ENCODE results near the gene POMGNT2.

The POMGNT2 gene

DNA sequence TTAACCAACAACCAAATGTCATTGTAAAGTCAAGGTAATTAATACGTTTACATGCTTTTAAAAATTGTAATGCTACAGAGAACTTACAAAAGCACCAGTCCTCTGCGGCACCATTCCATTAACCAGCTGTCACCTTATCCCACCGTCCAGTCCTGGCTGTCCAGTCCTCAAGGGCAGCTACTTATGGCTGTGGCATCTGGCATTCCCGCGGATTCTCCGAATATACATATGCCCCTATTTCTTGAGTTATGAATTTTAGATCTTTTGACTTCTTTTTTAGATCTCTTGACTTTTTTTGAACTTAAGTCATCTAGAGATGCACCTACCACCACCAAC, 382 bp upstream of the POMGNT2 start:
- peak overlapping the region; percentile 61 to 90 (median 84) for H3K4me2 ChIP-seq
- no peaks in the 10 kb centered on the region for H3K9me3 ChIP-seq (replicated peaks in 1 of 11)
- H4K20me1 ChIP-seq: peaks cover 0 to 33% (median 0%) of the 10 kb centered on the region in 11 experiments; a peak in 4 of 22 replicates
- H3K36me3 ChIP-seq: peaks cover 0 to under 1% (median 0%) of the 10 kb centered on the region in 11 experiments; a peak in 1 of 22 replicates
- H3K9ac ChIP-seq: peak overlapping the region in 5 of 11 experiments; percentile 80 to 82 (median 81); a peak in 9 of 22 replicates
- H3K4me3 ChIP-seq: peak overlapping the region; percentile 65 to 97 (median 88)
- no peak for TF ChIP-seq Cebpa-rat (IDR thresholded peaks at IDR 0.05)
- H3K27me3 ChIP-seq: no peaks in the 10 kb centered on the region
- H3K27ac ChIP-seq: no peak overlapping the region
- peaks cover 6 to 31% (median 15%) of the 10 kb centered on the region in 10 experiments; a peak in 16 of 20 replicates for H3K4me1 ChIP-seq

DNA sequence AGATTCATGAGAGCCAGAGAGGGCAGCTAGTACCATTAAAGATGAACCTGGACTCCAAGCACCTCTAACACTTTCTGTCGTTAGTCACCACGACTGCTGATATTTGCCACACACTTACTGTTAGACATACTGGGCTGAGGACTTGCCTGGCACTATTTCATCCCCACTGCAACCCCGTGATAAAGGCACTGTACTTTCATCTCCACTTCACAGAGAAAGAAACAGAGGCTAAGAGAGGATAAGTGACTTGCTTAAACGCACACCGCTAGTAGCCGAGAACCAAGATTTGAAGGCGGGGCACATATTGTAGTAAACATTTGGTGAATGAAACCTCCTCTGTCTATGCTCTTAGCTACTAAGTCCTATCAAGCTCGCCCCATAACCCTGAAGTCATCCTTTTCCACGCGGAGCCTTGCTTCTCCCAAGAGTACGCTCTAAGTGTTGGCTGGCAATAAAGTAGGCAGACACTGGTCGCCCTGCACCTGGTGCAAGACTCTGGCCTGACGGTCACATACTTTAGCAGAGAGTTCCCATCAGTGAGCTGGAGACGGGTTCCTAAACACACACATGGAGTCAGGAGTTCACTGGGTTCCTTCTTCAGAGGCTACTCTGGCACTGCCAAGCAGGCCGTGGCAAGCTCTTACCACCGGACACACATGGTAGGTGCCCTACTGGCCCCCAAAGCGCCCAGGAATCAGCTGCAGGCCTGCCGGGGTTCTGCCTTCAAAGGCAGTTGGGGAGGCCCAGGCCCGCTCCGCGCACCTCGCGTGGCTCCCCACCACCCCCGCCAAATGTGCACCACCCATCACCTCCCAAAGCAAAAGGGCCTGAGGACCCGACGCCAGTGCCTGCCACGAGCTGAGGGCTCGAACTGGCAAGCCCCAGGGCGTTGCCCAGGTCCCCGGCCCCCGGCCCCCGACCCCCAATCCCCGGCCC, 951 bp downstream of the POMGNT2 start:
- Histone ChIP-seq H3K9ac (peak overlapping the region in 3 of 11 experiments; percentile 19 to 41 (median 39); a peak in 4 of 22 replicates), H3K4me2 (peak overlapping the region; percentile 61 to 90 (median 83))

DNA sequence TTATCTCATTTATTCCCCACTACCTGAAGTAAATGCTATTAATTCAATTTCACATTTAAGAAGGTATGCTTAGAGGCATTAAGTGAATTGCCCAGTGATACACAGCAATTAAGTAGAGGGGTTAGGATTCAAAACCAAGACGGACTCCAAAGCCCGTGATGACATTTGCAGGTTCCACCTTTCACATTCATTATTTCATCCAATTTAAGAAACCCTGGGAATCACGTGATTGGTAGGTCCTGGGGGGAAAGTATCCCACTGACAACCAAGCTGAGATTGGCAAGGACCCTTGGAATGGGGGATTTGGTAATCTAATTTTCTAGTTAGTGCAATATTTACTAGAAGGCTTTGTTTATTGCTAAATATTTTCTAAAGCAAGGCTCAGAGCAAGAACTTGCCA, 1.8 kb downstream of the POMGNT2 start:
- peaks cover 6 to 31% (median 15%) of the 10 kb centered on the region in 10 experiments; a peak in 16 of 20 replicates for H3K4me1 ChIP-seq
- H3K27me3 ChIP-seq: no peaks in the 10 kb centered on the region
- H3K27ac ChIP-seq: no peak overlapping the region
- no peaks in the 10 kb centered on the region for H3K9me3 ChIP-seq (replicated peaks in 1 of 11)
- TF ChIP-seq Cebpa-rat (IDR thresholded peaks at IDR 0.05): no peak
- no peak overlapping the region for H3K4me3 ChIP-seq
- peak overlapping the region in 10 of 11 experiments; percentile 61 to 90 (median 83); a peak in 14 of 22 replicates for H3K4me2 ChIP-seq
- peaks cover 0 to 43% (median 0%) of the 10 kb centered on the region in 11 experiments; a peak in 7 of 22 replicates for H4K20me1 ChIP-seq
- no peak overlapping the region for H3K9ac ChIP-seq
- peaks cover 0 to 5% (median 0%) of the 10 kb centered on the region in 11 experiments; a peak in 1 of 22 replicates for H3K36me3 ChIP-seq

More for the DNA sequence above, 951 bp downstream of the POMGNT2 start:
- peaks cover 0 to 39% (median 0%) of the 10 kb centered on the region in 11 experiments; a peak in 4 of 22 replicates for H4K20me1 ChIP-seq
- no peaks in the 10 kb centered on the region for H3K27me3 ChIP-seq
- H3K9me3 ChIP-seq (replicated peaks in 1 of 11): no peaks in the 10 kb centered on the region
- peaks cover 6 to 31% (median 15%) of the 10 kb centered on the region in 10 experiments; a peak in 16 of 20 replicates for H3K4me1 ChIP-seq
- TF ChIP-seq Cebpa-rat (IDR thresholded peaks at IDR 0.05): no peak
- H3K4me3 ChIP-seq: peak overlapping the region; percentile 65 to 97 (median 88)
- no peak overlapping the region for H3K27ac ChIP-seq
- peaks cover 0 to 5% (median 0%) of the 10 kb centered on the region in 11 experiments; a peak in 1 of 22 replicates for H3K36me3 ChIP-seq

DNA sequence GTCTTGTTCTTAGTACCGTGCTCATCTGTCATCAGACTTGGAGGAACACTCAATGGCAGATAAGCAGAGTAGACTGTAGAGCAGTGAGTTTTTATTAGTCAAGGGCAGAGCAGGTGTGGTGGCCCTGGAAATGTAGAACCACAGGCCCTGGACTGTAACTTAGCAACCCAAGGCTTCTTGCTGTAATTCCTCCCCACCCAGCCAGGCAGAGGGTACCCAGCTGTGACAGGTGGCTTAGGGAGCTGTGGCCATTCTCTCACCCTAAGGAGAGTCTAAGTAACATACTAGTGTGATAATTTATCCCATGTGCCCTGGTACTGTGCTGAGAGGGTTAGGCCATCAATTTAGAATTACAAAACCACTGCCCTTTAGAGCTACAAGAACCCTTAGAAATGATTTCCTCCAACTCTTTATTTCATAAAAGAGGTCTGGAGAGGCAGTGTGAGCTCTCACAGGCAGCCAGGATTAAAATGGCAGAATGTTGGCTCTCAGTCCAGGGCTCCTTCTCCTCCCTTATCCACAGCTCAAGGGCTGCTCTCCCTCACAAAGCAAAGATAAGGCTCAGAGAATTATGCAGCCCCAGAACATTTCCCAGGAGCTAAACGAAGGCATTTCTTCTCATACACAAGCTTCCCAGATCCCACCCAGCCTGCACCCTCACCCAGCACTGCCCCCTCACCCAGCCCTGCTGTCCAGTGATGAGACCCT, 3.0 kb downstream of the POMGNT2 start:
- Histone ChIP-seq H3K27me3 (no peaks in the 10 kb centered on the region), H4K20me1 (peaks cover 0 to 51% (median 5%) of the 10 kb centered on the region in 11 experiments; a peak in 7 of 22 replicates), H3K9ac (no peak overlapping the region), H3K27ac (no peak overlapping the region), H3K4me2 (peak overlapping the region in 5 of 11 experiments; percentile 4 to 23 (median 13); a peak in 3 of 22 replicates), H3K4me1 (peaks cover 6 to 31% (median 15%) of the 10 kb centered on the region in 10 experiments; a peak in 16 of 20 replicates), H3K4me3 (no peak overlapping the region), H3K36me3 (peaks cover 0 to 5% (median 0%) of the 10 kb centered on the region in 11 experiments; a peak in 1 of 22 replicates), H3K9me3 (replicated peaks in 1 of 11) (no peaks in the 10 kb centered on the region)
- TF ChIP-seq Cebpa-rat (IDR thresholded peaks at IDR 0.05): no peak

DNA sequence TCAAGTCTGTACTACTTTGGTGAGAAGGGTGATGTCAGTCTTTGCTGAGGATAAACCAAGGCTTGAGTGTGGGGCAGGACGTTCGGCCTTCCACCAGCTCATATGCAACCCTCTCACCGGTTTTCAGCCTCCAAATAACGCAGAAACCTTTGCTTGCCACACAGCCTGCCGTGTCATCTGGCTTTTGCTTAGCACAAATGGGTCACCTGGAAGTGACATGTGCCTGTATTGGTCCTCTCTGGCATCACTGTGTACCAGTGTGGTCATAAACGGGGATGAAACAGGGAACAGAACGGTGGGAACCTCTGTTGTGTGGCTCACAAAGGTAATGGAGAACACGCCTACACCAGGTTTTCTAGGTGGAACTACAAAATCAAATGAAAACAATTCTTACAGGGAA, 7.1 kb downstream of the POMGNT2 start:
- Histone ChIP-seq H3K9me3 (replicated peaks in 1 of 11) (no peaks in the 10 kb centered on the region), H4K20me1 (peaks cover 0 to 67% (median 7%) of the 10 kb centered on the region in 11 experiments; a peak in 8 of 22 replicates), H3K27ac (no peak overlapping the region), H3K4me3 (no peak overlapping the region), H3K27me3 (no peaks in the 10 kb centered on the region), H3K4me1 (peaks cover 0 to 14% (median 0%) of the 10 kb centered on the region in 10 experiments; a peak in 3 of 20 replicates), H3K9ac (no peak overlapping the region), H3K36me3 (peaks cover 0 to 5% (median 0%) of the 10 kb centered on the region in 11 experiments; a peak in 2 of 22 replicates), H3K4me2 (no peak overlapping the region)
- TF ChIP-seq Cebpa-rat (IDR thresholded peaks at IDR 0.05): no peak

DNA sequence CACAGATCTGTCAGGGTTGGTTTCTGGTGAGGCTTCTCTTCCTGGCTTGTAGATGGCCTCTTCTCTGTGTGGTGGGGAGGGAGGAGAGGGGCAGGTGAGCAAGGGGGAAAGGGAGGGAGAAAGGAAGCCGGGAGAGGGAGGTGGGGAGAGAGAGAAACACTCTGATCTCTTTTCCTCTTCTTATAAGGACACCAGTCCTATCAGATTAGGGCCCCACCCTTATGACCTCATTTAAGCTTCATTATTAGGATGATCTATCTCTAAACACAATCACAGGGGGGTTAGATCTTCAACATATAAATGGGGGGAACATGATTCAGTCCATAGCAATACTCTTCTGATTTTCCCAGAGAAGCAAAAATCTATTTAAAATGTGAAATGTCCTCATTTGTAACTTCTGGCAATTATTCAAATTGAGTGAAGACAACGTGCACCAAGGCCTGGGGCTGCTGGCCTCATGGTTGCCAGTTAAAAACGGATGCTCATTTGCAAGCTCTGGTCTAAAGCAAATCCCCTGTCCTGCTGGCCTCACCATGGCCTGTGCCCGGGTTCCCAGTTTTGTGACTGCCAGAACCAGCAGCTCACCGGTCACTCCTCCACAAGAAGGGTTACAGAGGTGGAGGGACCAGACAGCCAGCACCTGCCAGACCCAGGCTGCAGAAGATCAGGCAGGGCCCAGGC, 8.3 kb downstream of the POMGNT2 start:
- peaks cover 0 to 5% (median 0%) of the 10 kb centered on the region in 11 experiments; a peak in 2 of 22 replicates for H3K36me3 ChIP-seq
- no peak overlapping the region for H3K4me3 ChIP-seq
- TF ChIP-seq Cebpa-rat (IDR thresholded peaks at IDR 0.05): no peak
- no peak overlapping the region for H3K4me2 ChIP-seq
- no peak overlapping the region for H3K27ac ChIP-seq
- H3K9me3 ChIP-seq (replicated peaks in 1 of 11): no peaks in the 10 kb centered on the region
- no peaks in the 10 kb centered on the region for H3K27me3 ChIP-seq
- H3K9ac ChIP-seq: no peak overlapping the region
- H3K4me1 ChIP-seq: peaks cover 0 to 2% (median 0%) of the 10 kb centered on the region in 10 experiments; a peak in 1 of 20 replicates
- peaks cover 0 to 65% (median 5%) of the 10 kb centered on the region in 11 experiments; a peak in 8 of 22 replicates for H4K20me1 ChIP-seq

DNA sequence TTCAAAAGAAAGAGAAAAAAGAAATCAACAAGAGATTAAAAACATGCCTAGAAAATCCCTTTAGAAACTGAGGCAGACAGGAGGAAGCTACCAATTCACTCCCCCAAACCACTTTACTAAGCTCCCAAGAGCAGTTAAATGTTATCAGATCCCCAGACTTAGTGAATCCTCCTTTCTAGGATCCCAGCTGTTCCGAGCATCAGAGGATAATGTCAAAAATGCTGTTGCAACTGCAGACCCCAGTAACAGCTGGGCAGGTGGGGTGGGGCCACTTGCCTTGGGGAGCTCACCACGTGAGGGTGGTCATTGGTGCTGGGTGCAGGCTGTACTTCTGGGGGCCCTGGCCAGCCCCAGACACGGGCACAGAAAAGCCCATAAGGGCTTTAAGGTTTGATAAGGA, 9.1 kb downstream of the POMGNT2 start:
- H4K20me1 ChIP-seq: peaks cover 0 to 57% (median 5%) of the 10 kb centered on the region in 11 experiments; a peak in 8 of 22 replicates

DNA sequence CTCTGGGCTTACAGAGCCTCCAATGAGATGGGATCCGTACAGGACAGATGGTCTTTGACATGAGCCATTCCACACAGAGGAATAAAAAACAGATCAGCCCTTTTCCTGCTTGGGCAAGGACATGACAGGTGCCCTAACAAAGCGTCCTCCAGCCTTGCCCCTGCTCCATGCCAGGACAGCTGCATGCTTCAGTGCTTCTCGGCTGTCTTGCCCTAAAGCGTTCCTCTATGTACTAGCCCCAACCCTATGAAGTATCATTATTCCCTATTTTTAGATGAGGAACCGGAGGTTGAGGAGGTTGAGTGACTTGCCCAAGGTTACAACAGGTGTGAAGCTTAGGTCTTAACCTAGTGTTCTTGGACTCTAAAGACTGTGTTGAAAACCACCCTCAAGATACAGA, 10.5 kb downstream of the POMGNT2 start:
- Histone ChIP-seq H3K4me3 (no peak overlapping the region), H4K20me1 (peaks cover 0 to 54% (median 5%) of the 10 kb centered on the region in 11 experiments; a peak in 8 of 22 replicates), H3K4me2 (no peak overlapping the region), H3K27me3 (no peaks in the 10 kb centered on the region), H3K9ac (no peak overlapping the region), H3K4me1 (no peaks in the 10 kb centered on the region; a peak in 1 of 20 replicates), H3K27ac (no peak overlapping the region), H3K36me3 (no peaks in the 10 kb centered on the region; a peak in 1 of 22 replicates), H3K9me3 (replicated peaks in 1 of 11) (no peaks in the 10 kb centered on the region)
- no peak for TF ChIP-seq Cebpa-rat (IDR thresholded peaks at IDR 0.05)

More for the DNA sequence above, 9.1 kb downstream of the POMGNT2 start:
- Histone ChIP-seq H3K27me3 (no peaks in the 10 kb centered on the region), H3K27ac (no peak overlapping the region), H3K9ac (no peak overlapping the region), H3K4me2 (no peak overlapping the region), H3K36me3 (peaks cover 0 to 5% (median 0%) of the 10 kb centered on the region in 11 experiments; a peak in 2 of 22 replicates), H3K9me3 (replicated peaks in 1 of 11) (no peaks in the 10 kb centered on the region), H3K4me3 (no peak overlapping the region), H3K4me1 (no peaks in the 10 kb centered on the region)
- no peak for TF ChIP-seq Cebpa-rat (IDR thresholded peaks at IDR 0.05)

Measured in BLaER1 treated with 17β-estradiol and CSF1 and Interleukin-3, amounts not matched to agents 10 nM and 100 nM (cell line).